Measurements from ENCODE around the gene DLGAP1.

DLGAP1 gene

DNA sequence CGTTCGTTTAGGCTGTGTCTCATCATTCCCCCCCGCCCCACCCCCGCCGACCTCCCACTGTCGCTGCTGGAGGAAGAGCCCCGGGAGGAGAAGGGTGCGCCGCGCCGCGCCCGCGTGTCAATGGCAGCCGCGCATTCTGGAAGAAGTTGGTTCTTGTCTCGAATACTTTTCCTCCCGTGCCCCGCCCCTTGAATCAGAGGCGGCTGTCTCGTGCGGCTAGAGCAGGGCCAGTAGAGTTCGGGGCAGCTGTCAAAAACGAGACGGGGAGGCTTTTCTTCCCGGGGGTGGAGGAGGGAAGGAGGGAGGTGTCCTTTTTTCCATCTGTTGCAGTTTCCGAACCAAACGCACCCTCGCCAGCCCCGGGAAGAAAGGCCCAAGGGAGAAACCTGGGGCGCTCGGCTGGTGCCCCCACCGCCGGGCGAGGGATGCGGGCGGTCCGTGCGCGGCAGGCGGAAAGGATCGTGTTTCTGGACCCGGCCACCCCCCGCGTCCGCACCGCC, 1005.5 kb downstream of the DLGAP1 start:
- peak; percentile 81 for DNase-seq (ENCODE audit: low spot score)

DNA sequence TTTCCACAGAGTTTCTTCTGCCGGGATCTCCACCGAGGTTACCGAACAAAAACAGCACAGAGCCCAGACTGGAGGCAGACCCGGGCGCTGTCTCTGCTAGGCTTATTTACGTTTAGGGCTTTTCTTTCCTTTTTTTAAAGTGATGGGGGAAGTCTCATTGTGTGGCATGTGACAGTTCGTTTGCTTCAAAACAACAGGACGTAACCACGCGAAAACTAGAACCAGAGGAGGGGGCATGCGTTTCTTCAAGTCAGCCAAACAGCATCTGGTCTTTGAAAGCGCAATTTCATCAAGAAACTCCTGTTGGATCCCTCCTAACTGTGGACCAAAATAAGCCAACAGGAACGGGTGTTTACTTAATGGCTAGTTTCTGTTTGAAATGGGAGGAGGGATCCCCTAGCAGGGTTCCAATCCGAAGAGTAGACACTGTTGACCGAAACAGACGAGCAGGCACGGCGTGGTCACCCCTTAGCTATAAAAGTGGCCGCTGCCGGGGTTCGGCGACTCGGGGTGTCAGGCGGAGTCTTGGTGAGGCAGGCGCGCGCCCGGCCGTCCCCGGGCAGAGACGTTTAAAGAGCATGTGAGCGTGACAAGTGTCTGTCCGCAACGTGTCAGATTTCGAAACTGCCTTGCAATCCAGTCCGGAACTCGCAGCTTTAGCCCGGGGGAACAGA, 1006.1 kb downstream of the DLGAP1 start:
- DNase-seq (ENCODE audit: low spot score), result peak; percentile 74

DNA sequence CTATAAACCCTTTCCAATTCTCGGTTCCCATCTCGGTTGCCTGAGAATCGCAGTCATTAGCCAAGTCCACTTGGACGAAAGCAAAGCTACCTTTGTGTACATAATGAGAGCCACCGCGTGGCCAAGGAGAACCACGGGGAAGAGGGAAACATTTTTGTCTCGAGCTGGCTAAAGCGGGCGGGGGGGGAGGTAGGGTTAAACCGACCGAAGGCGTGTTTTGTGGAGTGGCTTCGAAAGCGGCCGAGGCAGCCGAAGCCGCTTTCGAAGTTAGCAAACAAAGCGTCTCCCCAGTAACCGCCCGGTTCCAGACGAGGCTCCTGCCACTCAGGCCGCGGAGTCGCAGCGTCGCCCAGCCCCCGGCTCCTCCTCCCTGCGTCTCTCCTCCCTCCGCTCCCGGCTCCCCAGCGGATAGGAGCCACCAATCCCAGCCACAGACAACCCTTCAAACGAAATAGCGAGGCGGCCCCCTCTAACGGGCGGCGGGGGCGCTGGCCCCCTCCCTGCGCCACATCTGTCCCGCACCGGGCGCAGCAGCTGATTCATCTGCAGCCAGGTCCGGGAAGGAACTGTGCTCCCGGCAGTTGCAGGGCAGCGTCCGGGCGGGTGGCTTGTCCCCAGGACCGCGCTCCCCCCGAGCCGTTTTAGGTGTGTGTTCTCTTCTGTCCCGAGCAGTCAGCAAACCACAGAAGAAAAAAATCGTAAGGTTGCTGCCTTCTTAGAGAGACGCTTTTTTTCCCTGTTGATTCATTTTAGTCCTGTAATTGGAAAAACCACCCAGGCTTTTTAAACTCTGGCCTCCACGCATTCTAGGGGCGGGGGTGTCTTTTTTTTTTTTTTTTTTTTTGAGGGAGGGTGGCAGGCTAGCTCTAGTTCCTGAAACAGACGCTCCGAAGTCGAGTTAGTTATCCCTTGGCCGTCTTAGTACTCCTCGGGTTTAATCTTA, 1006.9 kb downstream of the DLGAP1 start:
- DNase-seq (ENCODE audit: low spot score), result peak; percentile 90

DNA sequence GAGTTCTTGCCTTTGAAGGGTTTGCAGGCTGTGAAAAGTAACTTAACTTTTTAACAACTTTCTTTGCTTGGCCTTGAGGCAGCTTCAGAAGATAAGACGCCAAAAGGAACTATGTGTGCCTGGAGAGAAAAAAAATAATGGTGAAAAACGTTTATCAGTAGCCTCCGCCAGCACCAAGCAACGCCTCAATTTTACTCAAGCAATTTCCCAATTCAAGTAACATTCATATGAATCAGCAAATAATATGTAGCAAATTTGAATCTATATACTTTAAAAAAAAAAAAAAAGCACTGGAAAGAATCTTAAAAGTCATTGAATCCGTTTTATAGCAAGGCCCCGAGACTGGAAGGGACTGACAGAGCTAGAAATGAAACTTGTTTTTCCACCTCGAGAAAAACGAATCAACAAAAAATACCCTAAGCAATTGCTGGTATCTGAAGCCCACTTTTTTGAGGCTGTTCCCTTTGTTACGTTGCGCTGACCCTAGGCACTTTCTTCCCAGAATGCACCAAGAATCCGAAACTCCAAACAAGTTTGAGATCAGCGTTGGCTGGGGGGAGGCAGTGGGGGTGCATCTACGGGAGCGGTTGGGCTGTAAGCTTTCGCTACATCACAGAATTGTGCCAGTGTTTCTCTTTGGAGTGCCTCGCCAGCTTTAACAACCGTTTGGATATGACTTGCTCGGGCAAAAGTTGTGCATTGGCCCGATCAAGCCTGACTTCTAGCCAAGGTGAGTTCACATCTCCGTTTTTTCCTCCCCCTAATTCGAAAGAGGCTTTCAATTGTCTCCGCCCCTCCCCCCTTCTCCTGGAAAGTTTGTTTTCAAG, 1007.8 kb downstream of the DLGAP1 start:
- DNase-seq (ENCODE audit: low spot score), result no peak
